RCC 7860 (cell line): ENCODE data around the gene MAPK6.
"Not testable (repeated sequence)": the region's sequence is repeated elsewhere in the genome, so short reads cannot be mapped to it uniquely, and the experiment has no call there.

ENCODE experiments used
- DNase-seq: peaks from one replicate; pipeline ENCODE4 v3.0.0-alpha.2; 2015; ENCODE audit warnings: low spot score
- FAIRE-seq: peaks from 2 replicates; lab custom pipeline; 2012; peaks lifted over from hg19 to GRCh38; lab: Jason Lieb, UNC

Gene MAPK6

DNA sequence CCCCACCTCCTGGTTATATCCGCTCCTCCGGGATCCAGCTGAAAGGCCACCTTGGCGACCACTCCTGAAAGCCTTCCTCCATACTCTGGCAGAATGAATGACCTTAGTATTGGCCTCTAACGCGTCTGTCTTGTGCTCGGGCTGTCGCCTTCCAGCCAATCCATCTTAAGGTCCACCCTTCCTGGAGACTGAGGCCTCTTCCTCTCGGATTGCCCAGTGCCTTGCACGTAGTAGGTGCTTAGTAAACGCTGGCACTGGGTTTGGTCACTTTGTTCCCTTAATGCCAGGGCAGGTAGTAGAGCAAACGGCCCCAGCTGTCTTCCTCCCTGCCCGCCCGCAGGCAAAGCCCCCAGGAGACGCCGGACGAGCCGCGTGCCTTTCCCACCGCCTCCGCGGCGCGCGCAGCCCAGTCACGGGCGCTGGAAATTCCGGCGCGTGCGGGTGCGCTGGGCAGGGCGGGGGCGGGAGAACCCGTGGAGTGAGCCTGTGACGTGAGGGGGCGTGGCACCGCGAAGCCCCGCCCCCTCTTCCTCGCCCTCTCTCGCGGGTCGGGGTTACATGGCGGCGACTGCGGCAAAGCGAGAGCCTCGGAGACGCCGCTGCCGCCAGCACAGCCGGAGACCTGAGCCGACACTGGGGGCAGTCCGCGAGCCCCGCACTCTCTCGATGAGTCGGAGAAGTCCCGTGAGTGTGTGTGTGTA lies at the start of gene MAPK6:
Gene MAPK6 (plus strand): TSS at position 527 of the 701 bp plus-strand sequence. CDS start 27,242 bp downstream, outside the sequence.
- FAIRE-seq: no peak
- DNase-seq: peak; percentile 86

DNA sequence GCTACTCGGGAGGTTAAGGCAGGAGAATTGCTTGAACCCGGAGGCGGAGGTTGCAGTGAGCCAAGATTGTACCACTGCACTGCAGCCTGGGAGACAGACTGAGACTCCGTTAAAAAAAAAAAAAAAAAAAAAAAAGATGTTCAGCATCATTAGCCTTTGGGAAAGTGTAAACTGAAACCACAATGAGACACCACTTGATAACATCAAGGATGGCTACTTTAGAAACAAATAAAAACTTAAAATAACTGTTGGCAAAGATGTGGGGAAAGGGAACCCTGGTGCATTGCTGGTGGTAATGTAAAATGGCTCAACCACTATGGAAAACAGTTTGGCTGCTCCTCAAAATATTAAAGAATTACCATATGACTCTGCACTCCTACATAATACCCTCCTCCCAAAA lies 49.3 kb upstream of the MAPK6 start:
- no peak for DNase-seq
- no peak for FAIRE-seq

DNA sequence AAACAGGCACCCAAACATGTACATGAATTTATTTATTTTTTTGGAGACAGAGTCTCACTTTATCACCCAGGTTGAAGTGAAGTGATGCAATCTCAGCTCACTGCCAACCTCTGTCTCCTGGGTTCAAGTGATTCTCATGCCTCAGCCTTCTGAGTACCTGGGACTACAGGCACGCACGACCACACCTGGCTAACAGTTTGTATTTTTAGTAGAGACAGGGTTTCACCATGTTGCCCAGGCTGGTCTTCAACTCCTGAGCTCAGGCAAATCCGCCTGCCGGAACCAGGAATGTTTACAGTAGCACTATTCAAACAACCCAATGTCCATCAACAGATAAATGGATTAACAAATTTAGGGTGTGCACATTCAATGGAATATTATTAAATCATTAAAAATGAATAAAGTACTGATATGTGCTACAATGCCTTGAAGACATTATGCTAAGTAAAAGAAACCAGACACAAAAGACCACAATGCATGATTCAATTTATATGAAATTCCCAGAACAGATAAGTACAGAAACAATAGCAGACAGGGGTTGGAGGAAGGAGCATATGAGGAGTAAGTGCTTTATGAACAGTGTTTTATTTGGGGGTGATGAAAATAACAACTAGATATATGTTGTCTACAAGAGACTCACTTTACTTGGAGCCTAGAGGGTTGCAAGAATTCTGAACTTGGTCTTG lies 48.7 kb upstream of the MAPK6 start:
- no peak for DNase-seq
- FAIRE-seq: no peak

DNA sequence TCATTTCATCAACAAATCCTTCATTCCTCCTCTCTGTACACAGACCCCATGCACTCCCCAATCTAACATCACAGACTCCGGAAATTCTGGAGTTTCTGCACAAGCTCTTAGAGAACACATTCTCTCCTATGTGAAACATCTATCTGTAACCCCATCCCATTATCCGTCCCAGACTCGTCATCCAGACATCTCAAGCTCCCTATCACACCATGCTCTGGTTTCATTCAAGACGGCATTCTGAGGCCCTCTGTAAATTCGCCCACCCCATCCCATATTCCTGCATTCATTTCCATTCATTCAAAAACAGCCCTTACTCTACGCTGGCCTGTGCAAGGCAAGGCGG lies 48.0 kb upstream of the MAPK6 start:
- FAIRE-seq: no peak
- DNase-seq: no peak

DNA sequence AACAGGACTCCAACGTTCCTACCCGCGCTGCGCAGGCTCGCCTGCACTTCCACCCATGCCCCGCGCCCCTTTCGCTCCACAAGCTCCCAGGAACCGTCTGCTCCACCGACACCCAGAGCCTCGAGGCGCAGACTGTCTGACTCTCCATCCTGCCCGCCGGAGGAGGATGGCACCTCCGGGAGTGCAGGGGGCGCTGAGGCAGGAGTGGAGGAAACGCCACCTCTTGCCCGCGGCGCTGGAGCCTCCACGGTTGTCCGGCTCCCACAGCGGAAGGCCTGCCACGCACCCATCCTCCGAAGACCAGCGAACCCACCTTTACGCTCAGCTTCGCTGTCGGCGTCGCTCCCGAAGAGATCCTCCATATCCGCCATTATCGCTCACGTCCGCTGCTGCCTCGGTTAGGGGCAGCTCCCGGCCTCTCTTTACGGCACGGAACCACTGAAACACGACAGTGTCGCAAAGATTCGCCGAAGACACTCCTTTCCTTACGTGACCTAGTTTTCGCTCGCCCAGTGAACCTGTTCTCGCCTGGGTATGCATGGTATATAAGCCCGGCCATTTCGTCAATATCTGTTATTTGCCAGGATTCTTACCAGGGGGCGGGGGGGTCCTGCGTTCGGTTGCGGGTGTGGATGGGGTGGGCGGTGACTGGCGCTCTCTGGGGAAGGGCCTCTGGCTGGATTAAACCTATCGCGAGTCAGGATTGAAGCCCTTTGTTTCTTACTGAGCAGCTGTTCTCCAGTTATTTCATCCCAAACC lies 47.5 kb upstream of the MAPK6 start, which contains the start of gene LEO1:
Gene LEO1 (minus strand): TSS at position 404 of the 759 bp plus-strand sequence. CDS start 33 bp downstream, at position 371.
- peak; percentile 57 for FAIRE-seq

DNA sequence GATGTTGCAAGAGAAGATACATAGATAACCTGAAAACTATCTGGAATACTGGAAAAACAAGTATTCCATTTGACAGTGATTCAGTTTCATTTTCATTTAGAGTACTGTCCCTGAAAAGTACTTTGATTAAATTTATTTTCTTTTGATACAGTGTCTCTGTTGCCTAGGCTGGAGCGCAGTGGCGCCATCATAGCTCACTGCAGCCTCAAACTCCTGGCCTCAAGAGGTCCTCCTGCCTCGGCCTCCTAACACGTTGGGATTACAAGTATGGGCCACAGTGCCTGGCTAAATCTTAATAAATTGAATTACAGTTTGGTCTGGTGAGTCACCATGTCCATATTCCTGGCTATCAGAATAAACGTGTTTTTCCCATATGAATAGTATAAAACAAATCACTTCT lies 45.8 kb upstream of the MAPK6 start:
- DNase-seq (no peak), FAIRE-seq (no peak)

More for the DNA sequence above, 47.5 kb upstream of the MAPK6 start, which contains the start of gene LEO1:
- DNase-seq: peak; percentile 91

DNA sequence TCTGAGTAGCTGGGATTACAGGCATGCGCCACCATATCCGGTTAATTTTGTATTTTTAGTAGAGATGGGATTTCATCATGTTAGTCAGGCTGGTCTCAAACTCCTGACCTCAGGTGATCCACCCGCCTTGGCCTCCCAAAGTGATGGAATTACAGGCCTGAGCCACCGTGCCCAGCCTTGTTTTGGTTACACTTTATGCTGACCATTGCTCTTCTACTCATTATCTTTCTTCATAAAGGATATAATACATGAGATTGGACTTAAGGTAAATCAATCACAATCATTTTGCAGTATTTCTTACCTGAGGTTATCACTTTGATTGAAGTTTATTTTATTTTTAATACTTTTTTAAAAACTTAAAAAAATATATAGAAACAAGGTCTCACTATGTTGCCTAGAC lies 45.2 kb upstream of the MAPK6 start:
- FAIRE-seq (no peak), DNase-seq (no peak)

DNA sequence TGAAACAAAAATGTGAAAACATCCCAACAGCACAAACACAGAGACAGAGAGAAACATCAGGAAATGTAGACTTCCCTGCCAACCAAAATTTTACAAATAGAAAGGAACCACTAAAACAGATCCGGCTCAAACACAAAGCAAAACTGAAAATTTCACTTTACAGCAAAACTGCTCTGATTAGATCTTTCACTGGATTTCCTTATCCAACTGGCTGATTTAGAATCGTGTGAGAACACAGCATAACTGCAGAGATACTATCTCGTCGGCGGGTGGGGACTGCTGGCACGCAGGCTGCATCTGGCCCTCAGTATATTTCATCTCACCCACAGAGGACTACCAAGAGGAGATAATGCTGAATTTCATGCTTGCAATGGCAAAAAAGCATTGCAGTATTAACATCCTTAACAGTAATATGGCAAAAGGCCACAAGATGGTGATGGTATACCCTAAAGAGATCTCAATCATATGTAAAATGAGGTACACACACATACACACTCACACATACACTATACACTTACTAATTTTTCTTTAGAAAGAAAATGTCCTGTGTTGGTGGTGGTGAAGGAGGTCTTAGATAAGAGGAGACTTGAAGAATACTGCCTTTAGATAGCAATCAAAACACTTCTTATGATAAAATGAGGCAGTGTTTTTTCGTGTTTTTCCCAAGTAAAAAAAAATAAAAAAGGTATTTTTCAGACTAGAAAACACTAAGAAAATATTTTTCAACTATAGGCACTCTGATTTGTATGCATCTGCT lies 36.8 kb upstream of the MAPK6 start:
- peak; percentile 77 for DNase-seq
- FAIRE-seq: peak; percentile 76

DNA sequence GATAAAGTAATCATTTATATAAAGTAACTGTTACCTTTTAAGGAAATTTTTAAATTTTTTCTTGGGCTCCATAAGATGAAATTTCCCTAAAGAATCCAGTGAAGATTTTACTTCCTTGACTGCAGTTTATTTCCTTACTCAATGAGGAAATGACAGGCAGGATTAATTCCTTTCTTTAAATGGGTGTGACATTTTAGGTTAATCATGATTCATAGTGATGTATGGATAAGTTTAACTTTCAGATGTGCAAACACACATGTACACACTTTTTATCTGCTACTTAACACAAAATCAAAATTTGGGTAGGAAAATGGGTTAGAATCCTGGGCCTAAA lies 36.3 kb upstream of the MAPK6 start:
- DNase-seq (no peak), FAIRE-seq (no peak)

DNA sequence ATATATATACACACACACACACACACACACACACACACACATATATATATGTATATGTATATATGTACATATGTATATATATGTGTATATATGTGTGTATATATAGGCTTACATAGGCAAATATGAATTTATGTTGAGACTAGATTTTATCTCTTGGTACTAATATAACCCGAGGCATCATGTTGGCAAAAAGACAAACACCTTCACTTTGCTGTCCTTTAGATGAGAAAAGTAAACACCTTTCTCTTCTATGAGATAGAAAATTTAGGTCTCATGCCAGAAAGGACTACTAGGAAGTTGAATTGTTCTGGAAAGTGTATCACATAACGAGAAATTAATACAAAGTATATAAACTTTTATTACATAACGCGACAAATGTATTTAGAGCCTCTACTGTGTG lies 27.9 kb upstream of the MAPK6 start:
- no peak for DNase-seq
- FAIRE-seq: no peak

DNA sequence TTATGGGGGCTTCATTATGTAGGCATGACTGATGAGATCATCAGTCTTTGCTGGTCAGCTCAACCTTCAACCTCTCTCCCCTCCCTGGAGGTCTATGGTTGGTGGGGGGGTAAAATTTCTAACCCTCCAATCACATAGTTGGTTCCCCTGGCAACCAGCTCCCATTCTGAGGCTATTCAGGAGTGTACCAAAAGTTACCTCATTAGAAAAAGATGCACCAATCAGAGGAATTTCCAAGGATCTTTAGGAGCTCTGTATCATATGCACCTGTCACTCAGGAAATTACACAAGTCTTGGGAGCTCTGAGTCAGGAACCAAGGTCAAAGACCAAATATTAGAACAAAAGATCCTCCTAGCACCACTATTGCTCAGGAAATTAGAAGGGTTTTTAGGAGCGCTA lies 26.1 kb upstream of the MAPK6 start:
- DNase-seq (no peak), FAIRE-seq (no peak)

DNA sequence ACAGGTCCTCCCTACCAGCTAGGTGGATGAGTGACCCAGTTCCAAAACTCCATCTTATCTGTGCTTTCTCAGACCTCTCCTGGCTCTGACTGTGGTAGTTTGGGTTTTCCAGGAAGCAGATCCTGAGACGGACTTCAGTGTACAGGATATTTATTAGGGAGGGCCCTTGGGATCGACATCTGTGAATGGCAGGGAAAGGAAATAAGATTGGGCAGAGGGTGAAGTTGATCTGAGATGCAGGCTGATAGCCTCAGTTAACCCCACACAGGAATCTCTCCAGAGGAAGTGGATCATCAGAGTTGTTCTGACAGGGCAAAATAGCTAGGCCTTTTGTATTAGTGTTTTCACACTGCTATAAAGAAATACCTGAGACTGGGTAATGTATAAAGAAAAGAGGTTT lies 16.7 kb upstream of the MAPK6 start:
- FAIRE-seq: no peak
- no peak for DNase-seq

DNA sequence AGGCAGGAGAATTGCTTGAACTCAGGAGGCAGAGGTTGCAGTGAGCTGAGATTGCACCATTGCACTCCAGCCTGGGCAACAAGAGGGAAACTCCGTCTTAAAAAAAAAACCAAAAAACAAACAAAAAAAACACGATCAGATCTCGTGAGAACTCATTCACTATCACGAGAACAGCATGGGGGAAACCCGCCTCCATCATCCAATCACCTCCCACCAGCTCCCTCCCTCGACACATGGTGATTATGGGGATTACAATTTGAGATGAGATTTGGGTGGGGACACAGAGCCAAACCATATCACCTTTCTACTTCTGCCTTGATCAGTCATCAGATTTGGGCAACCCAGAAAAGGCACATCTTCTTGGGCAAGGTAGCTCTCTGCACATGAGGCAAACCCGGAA lies 15.9 kb upstream of the MAPK6 start:
- FAIRE-seq, DNase-seq: not testable (repeated sequence)

DNA sequence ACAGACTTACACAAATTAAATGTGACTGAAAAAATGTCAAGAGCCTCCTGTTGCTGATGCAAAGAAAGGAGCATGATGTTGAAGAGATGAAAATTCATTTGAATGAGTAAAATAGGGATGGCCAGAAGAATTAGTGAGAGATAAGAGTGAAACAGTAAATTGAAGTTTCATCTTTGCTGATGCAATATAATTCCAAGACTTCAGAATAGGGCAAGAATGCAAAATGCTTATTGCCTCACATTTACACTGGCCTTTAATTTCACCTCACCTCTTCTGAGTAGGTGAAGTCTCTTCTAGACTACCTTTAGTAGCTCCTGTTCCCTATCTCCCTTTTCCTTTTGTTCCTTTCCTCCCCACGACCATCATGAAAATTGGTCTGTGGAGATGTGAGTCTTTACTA lies 15.3 kb upstream of the MAPK6 start:
- no peak for FAIRE-seq

DNA sequence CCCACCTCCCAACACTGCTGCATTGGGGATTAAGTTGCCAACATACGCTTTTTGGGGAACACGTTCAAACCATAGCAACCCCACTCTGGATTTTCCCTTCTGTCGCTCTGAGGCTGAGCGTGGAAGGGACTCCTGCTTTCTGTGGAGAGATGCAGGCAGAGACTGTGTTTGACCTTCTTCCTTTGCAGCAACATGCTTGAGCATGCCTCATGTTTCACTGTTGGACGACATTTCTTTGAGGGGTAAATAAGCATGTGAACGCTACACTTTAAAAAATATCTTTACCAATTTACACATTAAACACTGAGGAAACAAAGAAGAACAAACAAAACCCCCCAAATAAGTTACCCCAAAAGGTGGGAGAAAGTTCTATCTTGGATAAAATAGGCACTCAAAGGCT lies 14.2 kb upstream of the MAPK6 start:
- DNase-seq: no peak
- FAIRE-seq: no peak

More for the DNA sequence above, 15.3 kb upstream of the MAPK6 start:
- DNase-seq: no peak

DNA sequence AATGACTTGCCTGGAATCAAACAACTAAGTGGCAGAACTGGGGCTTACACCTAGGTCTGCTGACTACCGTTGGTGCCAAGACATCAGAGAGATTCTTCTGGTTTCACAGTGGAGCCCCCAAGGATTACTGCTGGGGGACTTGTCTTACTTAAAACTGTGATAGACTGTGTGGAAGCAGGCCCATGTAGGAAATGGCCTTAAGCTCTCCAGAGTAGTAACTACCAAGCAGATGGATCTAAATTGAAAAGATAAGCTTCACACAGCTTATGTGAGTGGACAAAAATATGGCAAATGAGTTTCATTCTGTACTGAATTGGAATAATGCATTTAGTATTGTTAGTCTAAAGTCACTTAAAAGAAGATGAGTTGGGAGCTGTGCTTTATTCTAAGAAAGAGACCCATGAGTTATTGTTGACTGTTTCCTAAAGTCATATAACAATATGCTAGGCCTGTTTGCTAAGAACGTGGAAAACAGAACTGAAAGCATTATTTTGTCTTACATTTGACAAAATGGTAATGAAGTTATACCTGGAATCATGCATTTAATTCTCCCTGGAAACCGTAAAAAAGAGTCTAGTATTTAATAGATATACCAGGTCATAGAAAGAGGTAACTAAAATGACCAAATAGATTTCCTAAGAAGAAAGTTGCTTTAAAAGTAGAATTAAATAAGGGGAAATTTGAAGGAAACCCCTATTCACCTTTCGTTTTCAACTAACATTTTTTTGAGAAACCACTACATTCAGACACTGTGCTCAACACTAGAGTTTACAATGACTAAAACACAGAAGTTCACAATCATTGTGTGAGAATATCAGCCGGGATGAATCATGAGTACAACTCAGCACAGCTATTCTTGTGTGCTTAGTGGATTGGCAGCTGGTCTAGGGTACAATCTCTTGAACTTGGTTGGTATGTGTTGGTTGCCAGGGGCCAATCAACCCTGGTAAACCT lies 13.0 kb upstream of the MAPK6 start:
- FAIRE-seq: no peak
- DNase-seq: peak; percentile 55

DNA sequence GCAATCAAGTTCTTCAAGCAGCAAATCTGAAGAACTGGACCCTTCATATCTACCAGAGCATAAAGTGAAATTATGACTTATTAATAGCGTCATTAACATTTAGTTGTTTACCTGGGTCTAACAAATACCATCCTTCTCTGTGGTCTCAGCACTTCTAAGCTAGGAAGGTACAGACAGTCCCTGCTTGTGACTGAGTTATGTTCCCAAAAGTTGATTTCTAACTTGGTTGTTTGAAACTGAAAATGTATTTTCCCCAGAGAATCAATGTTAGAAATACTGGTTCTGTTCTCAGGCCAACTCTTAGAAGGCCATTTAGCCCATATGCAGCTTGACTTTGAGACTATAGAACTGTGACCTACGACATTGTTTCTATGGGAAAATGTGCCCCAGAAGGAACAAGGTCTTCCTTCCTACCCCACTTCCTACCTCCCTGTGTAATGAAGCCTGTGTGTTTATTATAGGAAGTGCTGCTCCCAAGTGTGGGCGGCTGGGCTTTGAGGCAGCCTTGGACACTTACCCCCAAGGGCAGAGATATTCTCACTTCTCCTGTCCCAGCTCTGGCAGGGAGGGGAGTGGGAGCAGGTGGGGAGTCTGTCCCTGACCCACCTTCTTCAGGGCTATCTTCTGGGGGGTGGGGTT lies 12.2 kb upstream of the MAPK6 start:
- FAIRE-seq: no peak
- no peak for DNase-seq

DNA sequence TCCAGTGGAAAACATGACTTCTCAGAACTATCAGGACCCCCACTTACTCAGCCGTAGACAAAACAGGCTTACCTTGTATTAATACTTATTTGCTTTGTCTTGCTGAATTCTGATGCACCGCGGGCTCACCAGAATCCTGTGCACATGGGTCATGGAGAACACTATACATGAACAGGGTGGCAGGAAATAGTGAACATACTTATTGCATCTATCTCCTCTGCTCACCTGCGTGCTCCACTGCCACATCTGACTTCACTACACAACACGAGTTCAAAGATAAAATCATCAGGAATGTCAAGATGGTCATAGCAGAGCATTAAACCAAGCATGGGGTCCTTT lies 10.7 kb upstream of the MAPK6 start:
- no peak for DNase-seq
- no peak for FAIRE-seq

DNA sequence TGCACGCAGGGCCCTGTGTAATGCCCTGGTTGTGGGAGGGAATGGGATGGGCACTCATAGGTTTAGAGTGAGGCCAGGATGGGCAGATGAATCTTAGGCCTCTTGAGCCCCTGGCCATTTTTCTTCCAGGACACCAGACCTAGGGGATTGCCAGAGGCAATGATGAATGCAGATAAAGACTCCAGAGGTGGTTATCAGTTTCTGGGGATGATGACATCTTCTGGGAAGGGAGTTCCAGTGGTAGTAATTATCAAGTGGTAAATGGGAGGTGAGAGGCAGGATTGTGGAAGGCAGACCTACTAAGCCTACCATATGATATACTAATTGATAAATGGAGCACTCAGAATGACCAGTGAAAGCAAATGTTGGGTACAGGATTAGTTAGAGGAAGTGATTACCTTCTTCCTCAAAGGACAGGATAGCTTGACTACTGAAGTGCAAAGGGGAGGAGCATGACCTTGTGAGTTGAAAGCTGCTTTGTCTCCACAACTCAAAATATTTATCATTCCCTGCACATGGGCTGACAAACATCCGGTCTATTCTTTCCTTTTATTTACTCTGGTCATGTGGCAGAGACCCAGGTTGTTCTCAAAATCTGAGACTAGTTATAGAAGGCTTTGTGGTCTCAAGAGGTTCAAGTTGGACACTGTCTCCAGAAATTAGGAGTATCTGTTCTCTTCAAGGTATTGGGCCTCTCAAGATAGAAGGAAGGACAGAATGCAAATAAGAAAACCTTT lies 10.2 kb upstream of the MAPK6 start:
- FAIRE-seq (no peak), DNase-seq (no peak)
